Hepatocyte (in vitro differentiated cells): ENCODE measurements around the gene ETV6. TPM values are rescaled to one million over a fixed set of nuclear protein-coding genes. Genes with fewer than 3 reads are reported as not detected.

Source experiments
- DNase-seq: peaks from one replicate; pipeline ENCODE4 v3.0.0-alpha.2; 2016; ENCODE audit warnings: low spot score
- H2AFZ ChIP-seq: fragments of 200-600 bp; sonication (generic); 2 replicates; pipeline ENCODE4 v1.6.0; 2016; ENCODE audit warnings: antibody characterized with exemption, mild to moderate bottlenecking
- H3K27ac ChIP-seq: fragments of 200-600 bp; sonication (generic); 2 replicates; pipeline ENCODE4 v1.5.1; 2016; ENCODE audit warnings: mild to moderate bottlenecking
- H3K27me3 ChIP-seq: fragments of 200-600 bp; sonication (generic); 2 replicates; pipeline ENCODE4 v1.6.1; 2016
- H3K36me3 ChIP-seq: fragments of 200-600 bp; sonication (generic); replicated peaks from 2 replicates; pipeline ENCODE4 v1.5.1; 2016; ENCODE audit warnings: low read depth; ENCODE audit not compliant: insufficient read depth
- H3K4me1 ChIP-seq: fragments of 200-600 bp; sonication (generic); 2 replicates; pipeline ENCODE4 v1.5.1; 2016; ENCODE audit warnings: mild to moderate bottlenecking, moderate library complexity; ENCODE audit not compliant: insufficient read depth
- H3K4me2 ChIP-seq: fragments of 200-600 bp; sonication (generic); 2 replicates; pipeline ENCODE4 v1.6.0; 2016
- H3K4me3 ChIP-seq: fragments of 200-600 bp; sonication (generic); 2 replicates; pipeline ENCODE4 v1.5.1; 2016; ENCODE audit warnings: mild to moderate bottlenecking
- H3K79me2 ChIP-seq: fragments of 200-600 bp; sonication (generic); 2 replicates; pipeline ENCODE4 v1.6.0; 2017; ENCODE audit warnings: mild to moderate bottlenecking
- H3K9me2 ChIP-seq: fragments of 200-600 bp; sonication (generic); replicated peaks from 2 replicates; pipeline ENCODE4 v1.6.0; 2017; ENCODE audit warnings: mild to moderate bottlenecking; ENCODE audit not compliant: insufficient read depth
- H3K9me3 ChIP-seq: fragments of 200-600 bp; sonication (generic); 2 replicates; pipeline ENCODE4 v1.5.1; 2016; ENCODE audit warnings: low read depth, mild to moderate bottlenecking
- H4K20me1 ChIP-seq: fragments of 200-600 bp; sonication (generic); 2 replicates; pipeline ENCODE4 v1.6.0; 2016; ENCODE audit warnings: mild to moderate bottlenecking; ENCODE audit not compliant: insufficient read depth, poor library complexity, severe bottlenecking
- EZH2 ChIP-seq: fragments of 200-600 bp; sonication (generic); IDR thresholded peaks from 2 replicates; pipeline ENCODE4 v1.6.1; 2016; ENCODE audit warnings: antibody characterized with exemption, mild to moderate bottlenecking, borderline replicate concordance
- EZH2phosphoT487 ChIP-seq: fragments of 200-600 bp; sonication (generic); IDR thresholded peaks from one replicate; pipeline ENCODE4 v1.6.1; 2018; ENCODE audit warnings: antibody characterized with exemption, mild to moderate bottlenecking, low read depth, moderate library complexity; ENCODE audit not compliant: unreplicated experiment, severe bottlenecking
- WGBS: methylation state at CpG from one replicate; pipeline ENCODE4 v1.1.6; 2016; ENCODE audit warnings: low lambda C conversion rate; ENCODE audit errors: missing lambda C conversion rate; 5-methylcytosine and 5-hydroxymethylcytosine counted together
- polyA plus RNA-seq: library from polyadenylated mRNA; unstranded; fragments of >200 nt; fragmentation: Nextera tagmentation; extraction: Ambion mirVana; gene quantifications from 2 replicates; pipeline ENCODE4 v1.2.1, GENCODE V29; 2016
- total RNA-seq: library from RNA; depleted of rRNA; stranded (reverse); fragments of >200 nt; gene quantifications from 2 replicates; pipeline ENCODE4 v1.2.3, GENCODE V29; 2014
- TF ChIP-seq, protein P1 (sequence below): fragments of 200-600 bp; sonication (generic); IDR thresholded peaks from 2 replicates; pipeline ENCODE4 v1.5.1; 2016; ENCODE audit warnings: antibody characterized with exemption, mild to moderate bottlenecking; ENCODE audit not compliant: poor library complexity

The ETV6 gene
- total and polyA plus RNA-seq, 2 experiments from 2014 or later, result 8.0 to 9.7 TPM

DNA sequence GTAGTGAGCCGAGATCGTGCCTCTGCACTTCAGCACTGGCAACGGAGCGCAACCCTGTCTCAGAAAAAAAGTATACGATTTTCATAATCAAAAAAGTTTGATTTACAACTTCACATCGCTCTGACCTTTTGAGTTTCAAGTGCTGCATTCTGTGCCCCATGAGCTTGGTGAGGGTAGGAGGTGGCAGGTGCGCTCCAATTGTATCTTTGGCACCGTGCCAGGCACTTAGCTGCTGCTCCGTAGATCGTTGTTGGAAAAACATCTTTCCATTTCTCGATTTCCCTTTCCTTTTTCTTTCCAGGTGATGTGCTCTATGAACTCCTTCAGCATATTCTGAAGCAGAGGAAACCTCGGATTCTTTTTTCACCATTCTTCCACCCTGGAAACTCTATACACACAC, 203.7 kb downstream of the ETV6 start:
- Histone ChIP-seq H3K27ac (no peak overlapping the region), H3K4me2 (no peak overlapping the region), H4K20me1 (no peaks in the 10 kb centered on the region), H3K9me2 (no peaks in the 10 kb centered on the region), H3K9me3 (no peaks in the 10 kb centered on the region), H3K4me1 (no peaks in the 10 kb centered on the region), H3K79me2 (no peaks in the 10 kb centered on the region), H3K4me3 (no peak overlapping the region), H3K36me3 (no peaks in the 10 kb centered on the region), H3K27me3 (no peaks in the 10 kb centered on the region), H2AFZ (no peak overlapping the region)
- WGBS, result 95% methylated on average over 12 of the region's 12 CpGs
- no peak for DNase-seq
- TF ChIP-seq EZH2phosphoT487, result no peak
- no peak for TF ChIP-seq EZH2
- TF ChIP-seq, protein P1, sequence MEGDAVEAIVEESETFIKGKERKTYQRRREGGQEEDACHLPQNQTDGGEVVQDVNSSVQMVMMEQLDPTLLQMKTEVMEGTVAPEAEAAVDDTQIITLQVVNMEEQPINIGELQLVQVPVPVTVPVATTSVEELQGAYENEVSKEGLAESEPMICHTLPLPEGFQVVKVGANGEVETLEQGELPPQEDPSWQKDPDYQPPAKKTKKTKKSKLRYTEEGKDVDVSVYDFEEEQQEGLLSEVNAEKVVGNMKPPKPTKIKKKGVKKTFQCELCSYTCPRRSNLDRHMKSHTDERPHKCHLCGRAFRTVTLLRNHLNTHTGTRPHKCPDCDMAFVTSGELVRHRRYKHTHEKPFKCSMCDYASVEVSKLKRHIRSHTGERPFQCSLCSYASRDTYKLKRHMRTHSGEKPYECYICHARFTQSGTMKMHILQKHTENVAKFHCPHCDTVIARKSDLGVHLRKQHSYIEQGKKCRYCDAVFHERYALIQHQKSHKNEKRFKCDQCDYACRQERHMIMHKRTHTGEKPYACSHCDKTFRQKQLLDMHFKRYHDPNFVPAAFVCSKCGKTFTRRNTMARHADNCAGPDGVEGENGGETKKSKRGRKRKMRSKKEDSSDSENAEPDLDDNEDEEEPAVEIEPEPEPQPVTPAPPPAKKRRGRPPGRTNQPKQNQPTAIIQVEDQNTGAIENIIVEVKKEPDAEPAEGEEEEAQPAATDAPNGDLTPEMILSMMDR, result no peak

DNA sequence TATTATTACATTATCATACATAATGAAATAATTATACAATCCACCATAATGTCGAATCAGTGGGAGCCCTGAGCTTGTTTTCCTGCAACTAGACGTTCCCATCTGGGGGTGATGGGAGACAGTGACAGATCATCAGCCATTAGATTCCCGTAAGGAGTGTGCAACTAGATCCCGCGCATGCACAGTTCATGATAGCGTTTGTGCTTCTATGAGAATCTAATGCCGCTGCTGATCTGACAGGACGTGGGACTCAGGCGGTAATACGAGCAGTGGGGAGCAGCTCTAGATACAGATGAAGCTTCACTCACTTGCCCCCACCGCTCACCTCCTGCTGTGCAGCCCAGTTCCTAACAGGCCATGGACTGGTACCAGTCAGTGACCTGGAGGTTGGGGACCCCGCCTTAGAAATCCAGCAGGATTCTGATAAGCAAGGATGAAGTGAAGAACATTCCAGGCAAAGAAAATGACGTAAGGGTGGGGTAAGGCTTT, 204.6 kb downstream of the ETV6 start:
- no peak overlapping the region for H3K27ac ChIP-seq
- no peak for DNase-seq

DNA sequence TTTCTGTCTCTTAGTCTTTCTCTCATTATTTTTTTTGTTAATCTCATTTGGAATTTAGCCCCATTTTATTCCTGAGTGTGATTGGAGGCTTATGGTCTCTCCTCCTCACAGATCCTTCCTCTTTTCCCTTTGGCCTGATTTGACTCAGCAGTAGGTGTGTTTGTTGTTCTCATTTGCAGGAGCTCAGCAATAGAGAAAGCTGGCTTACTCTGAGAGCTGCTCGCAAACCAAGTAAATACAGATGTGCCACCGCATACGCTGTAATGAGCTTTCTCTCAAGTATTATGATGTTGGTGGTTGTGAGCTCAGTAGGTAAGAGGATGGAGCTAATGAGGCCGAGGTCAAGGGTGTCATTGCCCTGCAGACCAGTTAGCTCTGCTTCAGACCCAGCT, 206.5 kb downstream of the ETV6 start:
- H3K36me3 ChIP-seq, result no peaks in the 10 kb centered on the region
- H3K27ac ChIP-seq, result no peak overlapping the region
- H3K79me2 ChIP-seq, result no peaks in the 10 kb centered on the region
- peaks cover under 1% of the 10 kb centered on the region for H3K4me1 ChIP-seq
- H3K9me2 ChIP-seq, result no peaks in the 10 kb centered on the region
- no peak overlapping the region for H3K4me2 ChIP-seq
- TF ChIP-seq EZH2 (no peak), EZH2phosphoT487 (no peak)
- TF ChIP-seq, protein P1, result no peak
- no peaks in the 10 kb centered on the region for H3K27me3 ChIP-seq
- H2AFZ ChIP-seq, result no peak overlapping the region
- 60% methylated on average over 4 of the region's 4 CpGs for WGBS
- H4K20me1 ChIP-seq, result no peaks in the 10 kb centered on the region
- no peak overlapping the region for H3K4me3 ChIP-seq
- no peaks in the 10 kb centered on the region for H3K9me3 ChIP-seq
- no peak for DNase-seq

More for the DNA sequence above, 204.6 kb downstream of the ETV6 start:
- no peaks in the 10 kb centered on the region for H3K79me2 ChIP-seq
- H2AFZ ChIP-seq, result no peak overlapping the region
- H3K9me3 ChIP-seq, result no peaks in the 10 kb centered on the region
- 88% methylated on average over 13 of the region's 13 CpGs for WGBS
- no peak overlapping the region for H3K4me3 ChIP-seq
- no peaks in the 10 kb centered on the region for H3K27me3 ChIP-seq
- no peaks in the 10 kb centered on the region for H3K9me2 ChIP-seq
- H4K20me1 ChIP-seq, result no peaks in the 10 kb centered on the region
- no peaks in the 10 kb centered on the region for H3K36me3 ChIP-seq
- H3K4me1 ChIP-seq, result no peaks in the 10 kb centered on the region
- no peak overlapping the region for H3K4me2 ChIP-seq
- TF ChIP-seq, protein P1, result no peak
- no peak for TF ChIP-seq EZH2phosphoT487
- no peak for TF ChIP-seq EZH2

DNA sequence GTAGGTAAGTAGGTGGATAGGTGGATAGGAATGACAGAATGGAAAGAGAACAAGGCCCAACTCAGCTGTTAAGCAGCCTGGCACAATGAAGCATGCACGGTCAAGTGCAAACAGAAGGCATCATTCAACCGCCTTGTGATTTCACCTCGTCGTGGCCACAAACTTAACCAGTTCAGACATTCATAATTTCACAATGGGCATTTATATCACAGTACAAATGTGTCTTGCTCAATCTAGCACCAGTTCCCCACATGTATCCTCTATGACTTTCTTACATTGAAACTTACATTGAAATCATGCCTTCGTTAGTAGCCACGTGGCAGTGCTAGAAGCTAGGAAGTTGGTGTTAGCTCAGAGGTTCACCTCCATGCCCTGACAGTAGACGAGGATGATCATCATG, 207.5 kb downstream of the ETV6 start:
- H2AFZ ChIP-seq, result no peak overlapping the region
- H3K4me1 ChIP-seq, result peaks cover 5% of the 10 kb centered on the region
- H3K4me2 ChIP-seq, result no peak overlapping the region
- no peak overlapping the region for H3K27ac ChIP-seq
- H3K9me3 ChIP-seq, result no peaks in the 10 kb centered on the region
- H3K36me3 ChIP-seq, result no peaks in the 10 kb centered on the region
- DNase-seq, result no peak
- H3K27me3 ChIP-seq, result no peaks in the 10 kb centered on the region
- no peaks in the 10 kb centered on the region for H3K79me2 ChIP-seq
- no peaks in the 10 kb centered on the region for H4K20me1 ChIP-seq
- TF ChIP-seq EZH2, result no peak
- no peak for TF ChIP-seq EZH2phosphoT487
- TF ChIP-seq, protein P1, result no peak
- no peak overlapping the region for H3K4me3 ChIP-seq
- no peaks in the 10 kb centered on the region for H3K9me2 ChIP-seq
- WGBS, result 98% methylated on average over 7 of the region's 7 CpGs
